T-cell (primary cell): ENCODE measurements around the gene BCAS4. TPM values are rescaled to one million over a fixed set of nuclear protein-coding genes. Genes with fewer than 3 reads are reported as not detected.

Experiments used
- ATAC-seq, 4 experiments: fragments of 200-7000 bp in 3 of 4; fragments of 150-1000 bp in 1 of 4; cut with Tn5 transposase; replicated peaks in 1 of 4; 1 replicate in 3 of 4; 2 replicates in 1 of 4; pipeline ENCODE4 v1.10.0; 2021; ENCODE audit warnings: moderate library complexity in 3 of 4, mild to moderate bottlenecking in 2 of 4, moderate number of reproducible peaks in 1 of 4
- CTCF ChIA-PET, 2 donors: fragments of 300-600 bp; sonication (Branson Sonifier 250); formaldehyde crosslinking; loops; one replicate each; lab custom pipeline; 2022; ENCODE audit warnings: antibody characterized with exemption in 2 of 2; lab: Charles Lee
- POLR2A ChIA-PET, 2 donors: fragments of 300-600 bp; sonication (Branson Sonifier 250); formaldehyde crosslinking; loops; one replicate each; lab custom pipeline; 2022; ENCODE audit warnings: antibody characterized with exemption in 2 of 2; lab: Charles Lee
- DNase-seq, 35 experiments: peaks; one replicate each; pipeline versions ENCODE4 v3.0.0 to v3.0.0-alpha.2; 2013 to 2023
- H3K27ac ChIP-seq: one replicate; pipeline ENCODE4 v1.5.1; 2013; ENCODE audit warnings: low read length
- H3K27me3 ChIP-seq, 2 experiments: replicated peaks in 1 of 2; 1 replicate in 1 of 2; 2 replicates in 1 of 2; pipeline versions ENCODE4 v1.6.1 to v1.7.0; 2013; ENCODE audit warnings: low read length in 1 of 2, mixed read lengths in 1 of 2; ENCODE audit not compliant: control insufficient read depth in 2 of 2, insufficient read depth in 2 of 2; ENCODE audit errors: extremely low read depth in 1 of 2
- H3K36me3 ChIP-seq, 2 donors: 1 replicate in 1 of 2; 2 replicates in 1 of 2; pipeline versions ENCODE4 v1.6.1 to v1.7.0; 2013; ENCODE audit warnings: low read length in 1 of 2; ENCODE audit not compliant: control insufficient read depth in 2 of 2, insufficient read depth in 1 of 2; ENCODE audit errors: extremely low read depth in 1 of 2
- H3K4me1 ChIP-seq, 2 experiments: 1 replicate in 1 of 2; 2 replicates in 1 of 2; pipeline versions ENCODE4 v1.6.1 to v1.7.0; 2013; ENCODE audit warnings: low read length in 2 of 2, mixed read lengths in 1 of 2; ENCODE audit not compliant: insufficient read depth in 2 of 2, control insufficient read depth in 1 of 2; ENCODE audit errors: extremely low read depth in 1 of 2
- H3K4me3 ChIP-seq, 2 donors: 1 replicate in 1 of 2; 2 replicates in 1 of 2; pipeline versions ENCODE4 v1.5.1 to v1.7.0; 2013; ENCODE audit warnings: mild to moderate bottlenecking in 2 of 2, low read length in 1 of 2, moderate library complexity in 1 of 2; ENCODE audit not compliant: control insufficient read depth in 1 of 2; ENCODE audit errors: extremely low read depth in 1 of 2
- H3K9me3 ChIP-seq: 2 replicates; pipeline ENCODE4 v1.7.0; 2013
- H3K27ac Mint-ChIP-seq, 2 donors: one replicate each; pipeline ENCODE4 v1.8.0; 2020 to 2021; ENCODE audit warnings: mild to moderate bottlenecking in 2 of 2, mixed read lengths in 2 of 2
- H3K27me3 Mint-ChIP-seq, 2 donors: one replicate each; pipeline ENCODE4 v1.8.0; 2021 to 2022; ENCODE audit warnings: mixed read lengths in 2 of 2
- H3K36me3 Mint-ChIP-seq: one replicate; pipeline ENCODE4 v1.8.0; 2021; ENCODE audit warnings: mixed read lengths
- H3K4me1 Mint-ChIP-seq, 3 donors: one replicate each; pipeline ENCODE4 v1.8.0; 2020 to 2022; ENCODE audit warnings: mixed read lengths in 3 of 3, mild to moderate bottlenecking in 1 of 3
- H3K4me3 Mint-ChIP-seq, 3 donors: one replicate each; pipeline ENCODE4 v1.8.0; 2020 to 2022; ENCODE audit warnings: mild to moderate bottlenecking in 3 of 3, mixed read lengths in 3 of 3, moderate library complexity in 3 of 3
- H3K9me3 Mint-ChIP-seq, 3 donors: one replicate each; pipeline ENCODE4 v1.8.0; 2020 to 2022; ENCODE audit warnings: mixed read lengths in 3 of 3
- WGBS: methylation state at CpG from one replicate; pipeline ENCODE4 v1.1.5; 2013; ENCODE audit warnings: missing lambda C conversion rate; ENCODE audit not compliant: insufficient coverage; 5-methylcytosine and 5-hydroxymethylcytosine counted together
- total RNA-seq, 35 experiments: library from RNA in 6 of 35; stranded (reverse) in 6 of 35; fragments of 120-200 nt in 1 of 35; gene quantifications; one replicate each; pipeline versions ENCODE4 v1.2.1 to v1.2.4 and lab custom pipeline; 2013 to 2026

Gene BCAS4
- total RNA-seq, 5 donors from 2014 or later (not counting 1 experiment from before 2014, with no cell fraction given) = 26.3 to 49.8 (median 31.3) TPM

GRCh38 chr20:50842821-50843220 lies 48.0 kb downstream of the BCAS4 start:
- POLR2A ChIA-PET = no interaction called here
- no peak overlapping the region for H3K27ac Mint-ChIP-seq
- no peaks in the 10 kb centered on the region for H3K27me3 Mint-ChIP-seq
- H3K4me3 Mint-ChIP-seq = no peak overlapping the region
- Histone ChIP-seq H3K4me1 (peaks cover 0 to 12% of the 10 kb centered on the region in 2 experiments), H3K9me3 (no peaks in the 10 kb centered on the region), H3K4me3 (no peak overlapping the region), H3K27ac (no peak overlapping the region), H3K36me3 (peaks cover 2 to 20% of the 10 kb centered on the region in 2 donors), H3K27me3 (no peaks in the 10 kb centered on the region)
- H3K9me3 Mint-ChIP-seq = no peaks in the 10 kb centered on the region
- ATAC-seq (no peak), DNase-seq (no peak)
- CTCF ChIA-PET = no interaction called here
- peaks cover 17% of the 10 kb centered on the region for H3K36me3 Mint-ChIP-seq
- peaks cover 0 to 7% (median 7%) of the 10 kb centered on the region in 3 donors for H3K4me1 Mint-ChIP-seq
- 100% methylated on average over 2 of the region's 5 CpGs for WGBS

GRCh38 chr20:50843331-50844276 lies 48.7 kb downstream of the BCAS4 start:
- peaks cover 14% of the 10 kb centered on the region for H3K36me3 Mint-ChIP-seq
- POLR2A ChIA-PET = no interaction called here

GRCh38 chr20:50844430-50845100 lies 49.7 kb downstream of the BCAS4 start:
- no peaks in the 10 kb centered on the region for H3K9me3 ChIP-seq
- H3K4me1 Mint-ChIP-seq = peaks cover 0 to 19% (median 7%) of the 10 kb centered on the region in 3 donors
- no peak overlapping the region for H3K27ac ChIP-seq
- ChIA-PET CTCF (no interaction called here), POLR2A (no interaction called here)
- peak overlapping the region in 1 of 2 donors; percentile 44 for H3K27ac Mint-ChIP-seq
- H3K36me3 ChIP-seq = peaks cover 0 to 17% of the 10 kb centered on the region in 2 donors
- H3K27me3 Mint-ChIP-seq = no peaks in the 10 kb centered on the region
- no peak overlapping the region for H3K4me3 ChIP-seq
- H3K4me3 Mint-ChIP-seq = no peak overlapping the region
- H3K36me3 Mint-ChIP-seq = peaks cover 14% of the 10 kb centered on the region
- no peaks in the 10 kb centered on the region for H3K27me3 ChIP-seq
- H3K4me1 ChIP-seq = peaks cover 0 to 12% of the 10 kb centered on the region in 2 experiments
- 37% methylated on average over 4 of the region's 9 CpGs for WGBS
- peak in 19 of 35 experiments; percentile 2 to 40 (median 7) for DNase-seq
- no peaks in the 10 kb centered on the region for H3K9me3 Mint-ChIP-seq
- ATAC-seq = peak; percentile 49 to 98 (median 90)

More at GRCh38 chr20:50843331-50844276, 48.7 kb downstream of the BCAS4 start:
- no peak overlapping the region for H3K4me3 ChIP-seq
- Mint-ChIP-seq H3K27me3 (no peaks in the 10 kb centered on the region), H3K9me3 (no peaks in the 10 kb centered on the region), H3K4me3 (no peak overlapping the region), H3K4me1 (peaks cover 0 to 13% (median 7%) of the 10 kb centered on the region in 3 donors), H3K27ac (no peak overlapping the region)
- CTCF ChIA-PET = no interaction called here
- H3K9me3 ChIP-seq = no peaks in the 10 kb centered on the region
- ATAC-seq (no peak), DNase-seq (no peak)
- peaks cover 0 to 12% of the 10 kb centered on the region in 2 experiments for H3K4me1 ChIP-seq
- no peak overlapping the region for H3K27ac ChIP-seq
- peaks cover 2 to 17% of the 10 kb centered on the region in 2 donors for H3K36me3 ChIP-seq
- WGBS = 92% methylated on average over 5 of the region's 9 CpGs
- H3K27me3 ChIP-seq = no peaks in the 10 kb centered on the region

- Histone ChIP-seq H3K27me3 (no peaks in the 10 kb centered on the region), H3K36me3 (peaks cover 0 to 17% of the 10 kb centered on the region in 2 donors), H3K9me3 (no peaks in the 10 kb centered on the region), H3K27ac (no peak overlapping the region), H3K4me3 (no peak overlapping the region), H3K4me1 (peaks cover 0 to 14% of the 10 kb centered on the region in 2 experiments)
- CTCF ChIA-PET = no interaction called here
- DNase-seq (no peak), ATAC-seq (no peak)
- Mint-ChIP-seq H3K9me3 (no peaks in the 10 kb centered on the region), H3K4me3 (no peak overlapping the region), H3K4me1 (peaks cover 0 to 28% (median 11%) of the 10 kb centered on the region in 3 donors), H3K36me3 (peaks cover 8% of the 10 kb centered on the region), H3K27ac (no peak overlapping the region), H3K27me3 (no peaks in the 10 kb centered on the region)
- POLR2A ChIA-PET = no interaction called here
- WGBS = 97% methylated on average over 12 of the region's 15 CpGs
These were observed 50.8 kb downstream of the BCAS4 start for GRCh38 chr20:50845566-50846215.

- 87% methylated on average over 7 of the region's 8 CpGs for WGBS
- no peak for DNase-seq
- H3K4me1 ChIP-seq = peaks cover 0 to 15% of the 10 kb centered on the region in 2 experiments
These were observed 53.5 kb downstream of the BCAS4 start for GRCh38 chr20:50848341-50848808.

More at GRCh38 chr20:50848341-50848808, 53.5 kb downstream of the BCAS4 start:
- Mint-ChIP-seq H3K36me3 (peaks cover 3% of the 10 kb centered on the region), H3K9me3 (no peaks in the 10 kb centered on the region), H3K27me3 (no peaks in the 10 kb centered on the region), H3K4me3 (no peak overlapping the region), H3K4me1 (peaks cover 0 to 30% (median 13%) of the 10 kb centered on the region in 3 donors), H3K27ac (peak overlapping the region in 1 of 2 donors; percentile 8)
- Histone ChIP-seq H3K27me3 (no peaks in the 10 kb centered on the region), H3K4me3 (no peak overlapping the region), H3K9me3 (no peaks in the 10 kb centered on the region), H3K36me3 (peaks cover 0 to 13% of the 10 kb centered on the region in 2 donors), H3K27ac (no peak overlapping the region)
- POLR2A ChIA-PET = no interaction called here
- no peak for ATAC-seq
- CTCF ChIA-PET = interaction anchor here in 1 of 2 donors (1.1 to 1.6 kb wide), 2 partner anchors 55 to 81 kb away, joined by 3 read pairs; no protein-coding TSS in a partner anchor
